Neuron (in vitro differentiated cells): ENCODE data around the gene EAPP.
"Not testable (repeated sequence)": the region's sequence is repeated elsewhere in the genome, so short reads cannot be mapped to it uniquely, and the experiment has no call there.

Source experiments
- H2AFZ ChIP-seq: one replicate; pipeline ENCODE4 v1.6.1; 2013; ENCODE audit warnings: low read depth, mild to moderate bottlenecking, inconsistent platforms, low read length, moderate library complexity
- H3K27me3 ChIP-seq: one replicate; pipeline ENCODE4 v1.6.1; 2013; ENCODE audit warnings: low read length; ENCODE audit not compliant: insufficient read depth
- H3K36me3 ChIP-seq: one replicate; pipeline ENCODE4 v1.6.1; 2013; ENCODE audit warnings: low read length; ENCODE audit not compliant: insufficient read depth
- H3K4me1 ChIP-seq: one replicate; pipeline ENCODE4 v1.6.1; 2013; ENCODE audit warnings: low read length; ENCODE audit not compliant: insufficient read depth
- H3K4me3 ChIP-seq: 2 replicates; pipeline ENCODE4 v1.5.1; 2013; ENCODE audit warnings: mild to moderate bottlenecking, low read length, moderate library complexity
- H3K9me3 ChIP-seq: one replicate; pipeline ENCODE4 v1.6.1; 2013; ENCODE audit warnings: low read length

EAPP gene

GRCh38 chr14:34549276-34549966 is 9.9 kb upstream of the EAPP start:
- not testable (repeated sequence) for H3K4me1 ChIP-seq, H3K4me3 ChIP-seq, H3K9me3 ChIP-seq, H3K36me3 ChIP-seq, H3K27me3 ChIP-seq, H2AFZ ChIP-seq

- H3K9me3 ChIP-seq: no peaks in the 10 kb centered on the region
- no peaks in the 10 kb centered on the region for H3K4me1 ChIP-seq
- H2AFZ ChIP-seq: no peak overlapping the region
- no peak overlapping the region for H3K4me3 ChIP-seq
- H3K27me3 ChIP-seq: no peaks in the 10 kb centered on the region
- H3K36me3 ChIP-seq: no peaks in the 10 kb centered on the region
These were observed 9.0 kb upstream of the EAPP start for GRCh38 chr14:34548472-34548981.

- not testable (repeated sequence) for H3K36me3 ChIP-seq, H3K4me3 ChIP-seq, H2AFZ ChIP-seq, H3K9me3 ChIP-seq, H3K4me1 ChIP-seq, H3K27me3 ChIP-seq
These were observed 7.6 kb upstream of the EAPP start for GRCh38 chr14:34547136-34547520.

GRCh38 chr14:34546272-34547135 is 7.0 kb upstream of the EAPP start:
- not testable (repeated sequence) for H3K9me3 ChIP-seq, H3K36me3 ChIP-seq, H3K4me3 ChIP-seq, H3K27me3 ChIP-seq, H2AFZ ChIP-seq, H3K4me1 ChIP-seq

GRCh38 chr14:34540181-34541059 is 919 bp upstream of the EAPP start:
- peaks cover 10% of the 10 kb centered on the region for H3K4me1 ChIP-seq
- not testable (repeated sequence) for H3K27me3 ChIP-seq, H3K4me3 ChIP-seq, H2AFZ ChIP-seq, H3K9me3 ChIP-seq, H3K36me3 ChIP-seq

GRCh38 chr14:34538871-34539406 is 562 bp downstream of the EAPP start:
- Histone ChIP-seq H3K9me3 (no peaks in the 10 kb centered on the region), H3K4me1 (peaks cover 10% of the 10 kb centered on the region), H3K4me3 (peak overlapping the region; percentile 89), H2AFZ (peak overlapping the region; percentile 63), H3K27me3 (no peaks in the 10 kb centered on the region), H3K36me3 (peaks cover 3% of the 10 kb centered on the region)

- not testable (repeated sequence) for H2AFZ ChIP-seq, H3K9me3 ChIP-seq, H3K27me3 ChIP-seq
- Histone ChIP-seq H3K36me3 (peaks cover 11% of the 10 kb centered on the region), H3K4me1 (peaks cover 10% of the 10 kb centered on the region), H3K4me3 (peak overlapping the region; percentile 89)
These were observed 1.4 kb downstream of the EAPP start for GRCh38 chr14:34538096-34538495.

- Histone ChIP-seq H3K27me3 (no peaks in the 10 kb centered on the region), H3K9me3 (no peaks in the 10 kb centered on the region), H2AFZ (no peak overlapping the region), H3K4me1 (peaks cover 10% of the 10 kb centered on the region), H3K36me3 (peaks cover 12% of the 10 kb centered on the region), H3K4me3 (no peak overlapping the region)
These were observed 1.9 kb downstream of the EAPP start for GRCh38 chr14:34537677-34538009.

- no peak overlapping the region for H2AFZ ChIP-seq
- H3K27me3 ChIP-seq: no peaks in the 10 kb centered on the region
- peaks cover 10% of the 10 kb centered on the region for H3K4me1 ChIP-seq
- peaks cover 16% of the 10 kb centered on the region for H3K36me3 ChIP-seq
- H3K4me3 ChIP-seq: no peak overlapping the region
- H3K9me3 ChIP-seq: no peaks in the 10 kb centered on the region
These were observed 2.4 kb downstream of the EAPP start for GRCh38 chr14:34536951-34537676.

- Histone ChIP-seq H2AFZ (no peak overlapping the region), H3K4me1 (no peaks in the 10 kb centered on the region), H3K36me3 (peaks cover 60% of the 10 kb centered on the region), H3K4me3 (no peak overlapping the region), H3K9me3 (no peaks in the 10 kb centered on the region), H3K27me3 (no peaks in the 10 kb centered on the region)
These were observed 11.9 kb downstream of the EAPP start for GRCh38 chr14:34527591-34527990.

- not testable (repeated sequence) for H3K4me1 ChIP-seq, H3K9me3 ChIP-seq, H3K4me3 ChIP-seq, H3K27me3 ChIP-seq, H2AFZ ChIP-seq
- peaks cover 63% of the 10 kb centered on the region for H3K36me3 ChIP-seq
These were observed 15.3 kb downstream of the EAPP start for GRCh38 chr14:34524216-34524615.

GRCh38 chr14:34522496-34522895 is 17.0 kb downstream of the EAPP start:
- Histone ChIP-seq H3K36me3 (peaks cover 68% of the 10 kb centered on the region), H3K27me3 (no peaks in the 10 kb centered on the region), H2AFZ (no peak overlapping the region), H3K9me3 (peaks cover 2% of the 10 kb centered on the region), H3K4me1 (no peaks in the 10 kb centered on the region), H3K4me3 (no peak overlapping the region)
